Mesothelial cell of epicardium (in vitro differentiated cells): ENCODE data around the gene NKX2-3. TPM values are rescaled to one million over a fixed set of nuclear protein-coding genes. Genes with fewer than 3 reads are reported as not detected.

Source experiments
- DNase-seq, 2 experiments: peaks; one replicate each; pipeline ENCODE4 v3.0.0; 2021; ENCODE audit warnings: low spot score in 2 of 2; ENCODE audit not compliant: unreplicated experiment in 2 of 2
- H3K27ac Mint-ChIP-seq: 2 replicates; pipeline ENCODE4 v1.8.0; 2021; ENCODE audit warnings: mixed read lengths
- H3K27me3 Mint-ChIP-seq: 2 replicates; pipeline ENCODE4 v1.8.0; 2021; ENCODE audit warnings: low read depth, mixed read lengths
- H3K36me3 Mint-ChIP-seq: 2 replicates; pipeline ENCODE4 v1.8.0; 2021; ENCODE audit warnings: mixed read lengths
- H3K4me1 Mint-ChIP-seq: 2 replicates; pipeline ENCODE4 v1.8.0; 2021; ENCODE audit warnings: mixed read lengths
- H3K4me3 Mint-ChIP-seq: 2 replicates; pipeline ENCODE4 v1.8.0; 2021; ENCODE audit warnings: mild to moderate bottlenecking, moderate library complexity, mixed read lengths
- H3K9me3 Mint-ChIP-seq: 2 replicates; pipeline ENCODE4 v1.8.0; 2021; ENCODE audit warnings: mixed read lengths
- total RNA-seq: library from RNA; stranded (reverse); gene quantifications from 3 replicates; pipeline ENCODE4 v1.2.1, GENCODE V29; 2021
- TF ChIP-seq, protein P1 (sequence below): fragments of 200-600 bp; sonication (generic); IDR thresholded peaks from one replicate; pipeline ENCODE4 v1.5.0; 2021; ENCODE audit warnings: antibody characterized with exemption; ENCODE audit not compliant: unreplicated experiment

The NKX2-3 gene
- total RNA-seq, 1 donor from 2014 or later = not detected

DNA sequence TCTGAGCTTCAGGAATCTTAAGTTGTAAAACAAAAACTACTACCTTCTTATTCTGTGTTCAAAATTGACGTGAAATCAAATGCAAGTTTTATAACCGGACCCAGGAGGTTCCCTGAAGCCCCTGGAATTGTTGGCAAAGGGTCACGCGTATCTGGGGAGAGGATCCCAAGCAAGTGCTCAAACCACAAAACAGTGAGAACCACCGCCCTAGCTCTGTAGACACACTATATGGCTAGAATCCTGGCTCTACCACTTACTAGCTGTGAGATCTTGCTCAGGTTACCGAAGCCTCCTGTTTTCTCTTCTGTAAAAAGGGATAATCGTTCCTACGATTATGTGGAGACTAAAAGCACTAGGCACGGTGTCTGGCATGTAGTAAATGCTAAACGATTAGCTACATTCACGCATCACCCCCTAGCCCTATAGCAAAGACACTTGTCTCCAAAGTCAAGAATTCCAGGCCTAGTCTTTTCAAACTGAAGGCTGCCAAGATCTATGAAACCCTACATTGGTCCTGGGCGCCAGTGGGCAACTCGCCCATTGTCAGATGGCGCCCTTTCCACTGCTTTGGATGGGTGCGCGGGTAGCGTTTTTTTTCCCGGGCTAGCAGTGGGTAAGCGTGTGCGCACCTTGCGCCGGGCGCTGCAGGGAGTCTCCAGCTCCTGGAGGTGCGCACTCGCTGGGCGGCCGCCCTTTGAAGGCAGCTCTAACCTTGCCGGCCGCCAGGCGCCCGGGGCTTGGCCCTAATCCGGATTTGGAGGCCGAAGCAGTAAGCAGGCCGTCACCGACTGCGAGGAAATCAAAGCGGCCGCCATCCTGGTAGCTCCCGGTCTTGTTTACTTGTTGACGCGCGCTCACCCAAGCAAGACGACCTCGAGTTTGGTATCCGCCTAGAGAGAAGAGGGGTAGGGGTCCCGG is 11.6 kb upstream of the NKX2-3 start:
- no peak for DNase-seq
- no peak overlapping the region for H3K4me3 Mint-ChIP-seq
- no peak overlapping the region for H3K27ac Mint-ChIP-seq
- peaks cover 98% of the 10 kb centered on the region for H3K27me3 Mint-ChIP-seq
- H3K9me3 Mint-ChIP-seq = no peaks in the 10 kb centered on the region
- TF ChIP-seq, protein P1, sequence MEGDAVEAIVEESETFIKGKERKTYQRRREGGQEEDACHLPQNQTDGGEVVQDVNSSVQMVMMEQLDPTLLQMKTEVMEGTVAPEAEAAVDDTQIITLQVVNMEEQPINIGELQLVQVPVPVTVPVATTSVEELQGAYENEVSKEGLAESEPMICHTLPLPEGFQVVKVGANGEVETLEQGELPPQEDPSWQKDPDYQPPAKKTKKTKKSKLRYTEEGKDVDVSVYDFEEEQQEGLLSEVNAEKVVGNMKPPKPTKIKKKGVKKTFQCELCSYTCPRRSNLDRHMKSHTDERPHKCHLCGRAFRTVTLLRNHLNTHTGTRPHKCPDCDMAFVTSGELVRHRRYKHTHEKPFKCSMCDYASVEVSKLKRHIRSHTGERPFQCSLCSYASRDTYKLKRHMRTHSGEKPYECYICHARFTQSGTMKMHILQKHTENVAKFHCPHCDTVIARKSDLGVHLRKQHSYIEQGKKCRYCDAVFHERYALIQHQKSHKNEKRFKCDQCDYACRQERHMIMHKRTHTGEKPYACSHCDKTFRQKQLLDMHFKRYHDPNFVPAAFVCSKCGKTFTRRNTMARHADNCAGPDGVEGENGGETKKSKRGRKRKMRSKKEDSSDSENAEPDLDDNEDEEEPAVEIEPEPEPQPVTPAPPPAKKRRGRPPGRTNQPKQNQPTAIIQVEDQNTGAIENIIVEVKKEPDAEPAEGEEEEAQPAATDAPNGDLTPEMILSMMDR = no peak
- peaks cover 21% of the 10 kb centered on the region for H3K4me1 Mint-ChIP-seq
- no peaks in the 10 kb centered on the region for H3K36me3 Mint-ChIP-seq

DNA sequence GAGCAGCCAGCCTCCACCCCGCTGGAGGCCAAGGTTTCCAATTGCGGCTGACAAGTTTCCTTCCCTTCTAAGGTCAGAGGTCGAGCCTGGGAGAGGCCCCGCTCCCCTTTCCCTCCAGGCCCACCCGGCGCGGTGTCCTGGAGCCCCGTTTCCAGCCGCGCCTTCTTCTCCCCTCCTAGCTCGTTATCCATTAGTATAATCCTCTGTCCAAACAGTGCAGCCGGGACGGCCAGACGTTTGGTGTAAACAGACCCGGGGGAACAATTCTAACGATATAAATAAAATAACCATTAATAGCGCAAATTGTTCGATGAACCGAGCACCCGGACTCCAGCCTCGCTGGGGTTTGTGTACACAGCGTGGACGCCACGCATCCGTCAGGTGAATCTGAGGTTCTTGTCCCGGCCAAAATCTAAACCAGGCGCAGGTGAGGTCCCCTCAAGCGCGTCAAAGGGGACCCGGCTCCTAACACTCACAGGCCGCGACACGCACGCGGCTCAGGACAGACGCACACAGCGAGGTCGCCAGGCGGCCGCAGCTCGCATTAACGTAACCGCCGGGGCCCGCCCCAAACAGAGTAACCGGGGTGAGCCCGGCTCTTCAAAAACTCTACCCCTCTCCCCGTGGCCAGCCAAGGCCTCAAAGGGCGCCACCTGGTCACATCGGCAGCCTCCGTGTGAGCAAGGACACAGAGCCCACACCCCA is 10.8 kb upstream of the NKX2-3 start:
- Mint-ChIP-seq H3K4me1 (peaks cover 21% of the 10 kb centered on the region), H3K4me3 (no peak overlapping the region), H3K27me3 (peaks cover 99% of the 10 kb centered on the region), H3K36me3 (no peaks in the 10 kb centered on the region), H3K27ac (no peak overlapping the region), H3K9me3 (no peaks in the 10 kb centered on the region)
- DNase-seq = no peak
- TF ChIP-seq, protein P1 = no peak

DNA sequence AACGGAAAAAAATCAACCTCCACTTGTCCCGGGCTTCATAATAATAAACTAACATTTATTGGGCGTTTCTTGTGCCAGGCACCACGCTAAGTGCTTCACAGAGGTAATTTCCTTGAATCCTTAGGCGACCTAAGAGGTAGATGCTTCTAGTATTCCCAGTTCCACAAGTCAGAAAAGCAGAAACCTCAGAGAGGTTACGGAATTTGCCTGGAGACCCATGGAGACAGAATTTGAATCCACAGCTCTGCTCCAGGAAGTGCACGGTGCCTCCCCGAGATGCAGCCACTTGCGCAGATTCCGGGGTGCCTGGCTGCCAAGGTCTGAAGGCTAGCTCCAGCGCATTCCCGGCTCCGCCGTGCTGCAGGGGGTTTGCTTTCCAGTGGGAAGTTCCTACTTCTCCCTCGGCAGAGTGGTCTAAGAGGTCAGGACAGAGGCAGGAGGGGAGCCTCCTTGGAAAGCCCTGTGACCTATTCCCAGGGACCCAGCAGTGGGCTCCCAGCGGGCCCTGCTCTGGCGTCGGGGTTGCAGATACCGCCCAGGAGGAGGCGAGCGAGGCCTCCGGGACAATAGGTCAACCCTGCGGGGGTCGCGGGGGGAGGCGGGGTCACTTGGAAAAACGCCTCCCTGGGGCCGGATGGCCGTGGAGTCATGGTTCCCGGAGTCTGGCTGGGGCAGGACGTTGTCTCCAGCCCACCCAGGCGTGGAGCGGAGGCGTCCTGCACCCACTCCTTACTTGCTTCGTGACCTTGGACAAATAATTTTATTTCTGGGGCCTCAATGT is 10.1 kb upstream of the NKX2-3 start:
- no peak overlapping the region for H3K27ac Mint-ChIP-seq
- H3K27me3 Mint-ChIP-seq = peaks cover 99% of the 10 kb centered on the region
- TF ChIP-seq, protein P1 = no peak
- H3K4me3 Mint-ChIP-seq = peak overlapping the region; percentile 30
- no peaks in the 10 kb centered on the region for H3K9me3 Mint-ChIP-seq
- H3K4me1 Mint-ChIP-seq = peaks cover 21% of the 10 kb centered on the region
- no peaks in the 10 kb centered on the region for H3K36me3 Mint-ChIP-seq
- no peak for DNase-seq

DNA sequence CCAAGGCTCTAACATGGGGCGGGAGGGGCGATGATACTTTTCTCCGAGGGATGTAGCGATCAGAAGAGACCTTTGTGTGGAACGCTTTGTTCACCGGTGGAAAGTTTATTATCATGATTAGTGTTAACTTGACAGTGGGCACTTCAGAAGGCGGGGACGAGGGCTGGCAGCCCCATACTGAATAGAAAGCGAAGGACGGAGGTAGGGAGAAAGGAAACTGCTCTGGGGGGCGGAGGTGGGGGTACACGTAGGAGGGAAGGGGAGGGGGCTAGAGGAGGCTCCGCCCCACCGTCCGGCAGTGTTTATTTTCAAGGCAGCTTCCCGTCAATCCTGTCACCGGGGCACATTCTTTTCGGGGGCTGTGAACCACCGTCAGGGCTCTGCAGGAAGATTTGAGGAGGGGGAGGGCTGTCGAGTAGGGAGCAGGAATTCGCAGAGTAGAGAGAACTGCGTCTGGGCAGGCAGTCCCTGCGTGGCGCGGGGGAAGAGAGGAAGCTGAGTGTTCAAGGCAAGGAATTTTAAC is 9.4 kb upstream of the NKX2-3 start:
- no peaks in the 10 kb centered on the region for H3K36me3 Mint-ChIP-seq
- H3K4me3 Mint-ChIP-seq = peak overlapping the region; percentile 53
- H3K27me3 Mint-ChIP-seq = peaks cover 99% of the 10 kb centered on the region
- H3K9me3 Mint-ChIP-seq = no peaks in the 10 kb centered on the region
- H3K4me1 Mint-ChIP-seq = peaks cover 21% of the 10 kb centered on the region
- TF ChIP-seq, protein P1 = no peak
- no peak for DNase-seq
- H3K27ac Mint-ChIP-seq = no peak overlapping the region

DNA sequence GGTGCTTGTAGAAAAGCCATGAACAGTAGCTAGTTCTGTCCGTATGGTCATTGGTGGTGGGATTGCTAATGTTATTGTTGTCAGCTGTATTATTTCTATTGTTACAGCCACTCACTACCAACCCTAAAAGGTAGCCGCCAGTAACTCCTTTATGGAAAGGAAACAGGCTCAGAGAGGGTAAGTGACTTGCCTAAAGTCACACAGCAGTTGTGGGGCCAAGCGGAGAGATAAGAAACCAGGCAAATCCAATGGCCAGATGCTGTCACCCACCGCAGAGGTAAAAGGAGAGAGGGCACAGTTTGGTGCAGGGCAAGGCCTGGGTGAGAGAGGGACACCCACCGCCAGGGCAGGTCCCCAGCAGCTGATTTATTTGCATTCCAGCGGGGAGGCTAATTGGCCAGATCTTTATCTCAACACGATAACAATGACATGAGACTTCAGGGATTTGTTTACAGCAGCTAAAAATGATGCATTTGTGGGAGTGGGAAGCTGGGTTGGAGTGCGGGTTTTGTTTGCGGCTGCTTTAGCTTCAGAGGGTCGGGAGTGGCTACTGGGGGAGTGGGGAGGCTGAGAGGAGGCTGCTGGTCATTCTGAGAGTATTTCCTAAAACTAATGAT is 8.6 kb upstream of the NKX2-3 start:
- Mint-ChIP-seq H3K9me3 (no peaks in the 10 kb centered on the region), H3K4me1 (peaks cover 21% of the 10 kb centered on the region), H3K27ac (no peak overlapping the region), H3K36me3 (no peaks in the 10 kb centered on the region), H3K4me3 (no peak overlapping the region), H3K27me3 (peaks cover 100% of the 10 kb centered on the region)
- TF ChIP-seq, protein P1 = no peak
- no peak for DNase-seq
